Colonic mucosa (tissue), 4 donors: ENCODE results near the gene SNRNP70. TPM values are rescaled to one million over a fixed set of nuclear protein-coding genes. Genes with fewer than 3 reads are reported as not detected.

Experiments used
- DNase-seq: peaks from one replicate; pipeline ENCODE4 v3.0.0-alpha.2; 2020
- H3K27ac ChIP-seq: fragments of 200-600 bp; one replicate; pipeline ENCODE4 v1.8.0; 2021
- H3K27me3 ChIP-seq: fragments of 200-600 bp; one replicate; pipeline ENCODE4 v1.8.0; 2021
- H3K36me3 ChIP-seq: fragments of 200-600 bp; one replicate; pipeline ENCODE4 v1.8.0; 2021
- H3K4me1 ChIP-seq: fragments of 200-600 bp; one replicate; pipeline ENCODE4 v1.8.0; 2021; ENCODE audit warnings: mild to moderate bottlenecking
- H3K4me3 ChIP-seq: fragments of 200-600 bp; one replicate; pipeline ENCODE4 v1.8.0; 2021
- H3K9ac ChIP-seq, 2 donors: one replicate each; pipeline ENCODE4 v1.7.0; 2013; ENCODE audit warnings: control low read depth in 2 of 2, low read depth in 2 of 2, low read length in 2 of 2
- H3K9me3 ChIP-seq: fragments of 200-600 bp; one replicate; pipeline ENCODE4 v1.8.0; 2021
- CTCF ChIP-seq: fragments of 200-600 bp; IDR thresholded peaks from one replicate; pipeline ENCODE4 v1.8.0; 2022; ENCODE audit warnings: antibody characterized with exemption, mild to moderate bottlenecking
- intact Hi-C: fragments of 100-400 bp; cut with DNase I; formaldehyde crosslinking; loops from one replicate; pipeline ENCODE4 v1.14.1; 2022
- total RNA-seq, 2 donors: library from RNA; stranded (reverse); fragmentation: NEBNext Ultra II Directional in 1 of 2; extraction: Animal tissue kit (Norgen Biotek cat#: 25700) in 1 of 2; gene quantifications; one replicate each; pipeline ENCODE4 v1.2.1, GENCODE V29; 2021
- donor health status: healthy.
- donor health status: DM: no; HTN: no; CAD: no.
- donor health status: DM: no; HTN: no; CAD: no.

SNRNP70 gene
- total RNA-seq, 2 donors from 2014 or later: 124 to 204 TPM

DNA sequence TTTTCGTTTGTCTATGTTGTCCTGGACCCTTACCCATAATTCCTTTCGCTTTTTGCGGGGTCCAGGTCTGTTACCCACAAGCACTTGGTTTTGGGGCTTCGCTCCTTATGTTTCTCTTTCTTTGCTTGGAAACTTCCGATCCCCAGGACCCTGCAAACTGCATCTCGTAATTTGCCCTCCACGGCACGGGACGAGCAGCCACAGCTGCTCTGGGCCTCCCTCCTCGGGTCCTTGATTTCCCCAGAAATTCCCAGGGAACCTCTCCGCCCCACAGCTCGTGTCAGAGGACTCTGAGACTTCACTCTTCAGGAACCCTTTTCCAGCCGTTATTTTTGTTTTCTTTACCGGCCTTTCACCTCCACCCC, 599 bp downstream of the SNRNP70 start:
- no peaks in the 10 kb centered on the region for H3K9me3 ChIP-seq
- no peak for TF ChIP-seq CTCF
- no peaks in the 10 kb centered on the region for H3K27me3 ChIP-seq
- H3K4me3 ChIP-seq: peak overlapping the region; percentile 95
- peaks cover 14% of the 10 kb centered on the region for H3K36me3 ChIP-seq
- peak overlapping the region; percentile 95 to 99 for H3K9ac ChIP-seq
- peak overlapping the region; percentile 90 for H3K27ac ChIP-seq
- DNase-seq: no peak
- intact Hi-C loops: no loop called here
- peaks cover 8% of the 10 kb centered on the region for H3K4me1 ChIP-seq

DNA sequence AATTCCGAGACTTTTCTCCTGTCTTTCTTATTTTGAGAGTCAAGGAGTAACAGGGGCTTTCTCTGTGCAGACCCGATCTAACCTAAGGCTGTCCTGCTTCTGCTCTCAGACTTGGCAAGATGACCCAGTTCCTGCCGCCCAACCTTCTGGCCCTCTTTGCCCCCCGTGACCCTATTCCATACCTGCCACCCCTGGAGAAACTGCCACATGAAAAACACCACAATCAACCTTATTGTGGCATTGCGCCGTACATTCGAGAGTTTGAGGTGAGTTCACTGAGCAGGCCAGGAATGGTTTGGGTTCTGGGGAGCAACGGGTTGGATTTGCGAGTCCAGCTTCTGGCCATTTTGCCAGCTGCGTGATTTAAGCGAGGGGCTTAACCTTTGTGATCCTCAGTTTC, 1.0 kb downstream of the SNRNP70 start:
- no peak overlapping the region for H3K27ac ChIP-seq
- DNase-seq: no peak
- peaks cover 8% of the 10 kb centered on the region for H3K4me1 ChIP-seq
- H3K27me3 ChIP-seq: no peaks in the 10 kb centered on the region
- H3K9ac ChIP-seq: peak overlapping the region; percentile 95 to 99
- H3K9me3 ChIP-seq: no peaks in the 10 kb centered on the region
- H3K36me3 ChIP-seq: peaks cover 16% of the 10 kb centered on the region
- intact Hi-C loops: no loop called here
- peak overlapping the region; percentile 95 for H3K4me3 ChIP-seq
- TF ChIP-seq CTCF: no peak

DNA sequence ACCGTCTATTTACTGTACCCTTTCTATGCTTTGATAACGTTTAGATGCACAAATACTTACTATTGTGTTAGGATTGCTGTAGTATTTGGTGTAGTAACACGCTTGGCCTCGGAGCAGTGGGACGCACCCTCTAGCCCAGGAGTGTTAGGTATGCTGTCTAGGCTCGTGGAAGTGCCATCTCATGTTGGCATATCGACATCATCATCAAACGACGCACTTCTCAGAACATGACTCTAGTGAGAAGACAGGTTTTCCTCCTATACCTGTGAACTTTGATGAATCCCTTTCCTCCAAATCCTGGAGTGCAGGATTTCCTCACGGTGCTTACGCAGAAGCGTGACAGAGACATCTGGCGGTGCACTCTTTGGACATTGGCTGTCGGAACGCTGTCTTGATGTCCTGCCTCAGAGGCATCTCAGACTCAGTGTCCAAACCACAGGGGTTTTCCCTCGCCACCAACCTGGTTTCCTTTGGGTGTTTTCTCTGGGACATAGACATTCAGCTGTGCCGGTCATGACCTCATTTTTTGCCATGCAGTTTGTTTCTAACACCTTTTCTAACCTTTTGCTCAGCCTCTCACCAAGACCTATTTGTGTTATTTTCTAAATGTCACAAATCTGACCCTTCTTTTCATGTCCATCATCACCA, 6.3 kb downstream of the SNRNP70 start:
- no peaks in the 10 kb centered on the region for H3K9me3 ChIP-seq
- no peak for TF ChIP-seq CTCF
- H3K27me3 ChIP-seq: no peaks in the 10 kb centered on the region
- intact Hi-C loops: no loop called here
- H3K4me3 ChIP-seq: no peak overlapping the region
- no peak overlapping the region for H3K9ac ChIP-seq
- peaks cover 16% of the 10 kb centered on the region for H3K36me3 ChIP-seq
- H3K4me1 ChIP-seq: peaks cover 6% of the 10 kb centered on the region
- DNase-seq: no peak
- H3K27ac ChIP-seq: no peak overlapping the region

DNA sequence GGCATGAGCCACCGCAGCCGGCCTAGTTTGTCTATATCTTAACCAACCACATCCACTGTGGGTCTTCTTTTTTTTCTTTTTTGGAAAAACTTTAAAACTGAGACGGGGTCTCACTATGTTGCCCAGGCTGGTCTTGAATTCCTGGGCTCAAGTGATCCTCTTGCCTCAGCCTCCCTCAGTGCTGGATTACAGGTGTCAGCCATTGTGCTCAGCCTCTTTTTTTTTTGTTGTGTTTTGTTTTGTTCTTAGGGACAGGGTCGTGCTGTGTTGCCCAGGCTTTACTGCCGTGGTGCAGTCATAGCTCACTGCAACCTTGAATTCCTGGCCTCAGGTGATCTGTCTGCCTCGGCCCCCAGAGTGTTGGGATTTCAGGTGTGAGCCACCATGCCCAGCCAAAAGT, 7.4 kb downstream of the SNRNP70 start:
- intact Hi-C loops: no loop called here

More for the DNA sequence above, 7.4 kb downstream of the SNRNP70 start:
- no peak for DNase-seq
- no peaks in the 10 kb centered on the region for H3K4me1 ChIP-seq
- peaks cover 16% of the 10 kb centered on the region for H3K36me3 ChIP-seq
- no peak for TF ChIP-seq CTCF
- H3K9me3 ChIP-seq: no peaks in the 10 kb centered on the region
- no peak overlapping the region for H3K4me3 ChIP-seq
- no peaks in the 10 kb centered on the region for H3K27me3 ChIP-seq
- no peak overlapping the region for H3K27ac ChIP-seq
- no peak overlapping the region for H3K9ac ChIP-seq
